ENCODE measurements around the gene CNTNAP4. TPM values are rescaled to one million over a fixed set of nuclear protein-coding genes. Genes with fewer than 3 reads are reported as not detected.

The CNTNAP4 gene
- total and polyA plus RNA-seq, 2 of the 8 experiments (the other 6 are each of a cell fraction or from before 2014, with no cell fraction given), result not detected

DNA sequence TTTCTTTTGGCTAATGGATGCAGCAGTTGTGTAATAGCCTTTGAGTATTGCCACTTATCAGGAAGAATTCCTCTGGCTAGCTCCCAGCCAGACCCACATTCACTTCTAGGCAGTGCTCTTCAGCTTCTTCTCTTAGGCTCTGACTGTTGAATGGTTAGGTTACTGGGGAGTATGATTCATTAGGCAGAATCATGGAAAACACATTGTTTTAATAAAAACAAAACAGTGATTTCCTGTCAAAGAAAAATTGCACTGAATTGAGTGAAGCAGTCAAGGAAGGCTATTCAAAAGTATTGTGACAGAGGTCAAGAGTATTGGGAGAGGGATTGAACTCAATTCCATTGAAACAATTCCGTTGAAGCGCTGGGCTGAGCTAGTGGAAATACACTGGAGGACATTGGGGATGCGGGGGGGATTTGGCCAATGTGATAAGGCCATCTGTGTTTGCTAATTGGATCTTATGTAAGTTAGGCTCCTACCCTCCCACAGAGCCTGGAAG is 68.0 kb downstream of the CNTNAP4 start:
- WGBS, 2 experiments (ENCODE audit: extremely low coverage in 1 of 2, insufficient coverage in 1 of 2, insufficient read length in 1 of 2, insufficient replicate concordance in 2 of 2, low coverage in 1 of 2, low lambda C conversion rate in 2 of 2, missing lambda C conversion rate in 1 of 2), result 71% methylated on average over 3 of the region's 3 CpGs; no CpG with 5 or more reads in 1 of the 2 experiments
- no peak overlapping the region for H3K4me2 ChIP-seq (ENCODE audit: insufficient read depth in 1 of 2, low read depth in 2 of 2, low read length in 2 of 2)
- no peak overlapping the region for H3K4me3 ChIP-seq (ENCODE audit: extremely low read depth in 1 of 4, insufficient read depth in 2 of 4, low read depth in 3 of 4, low read length in 4 of 4)
- no peak overlapping the region for H2BK12ac ChIP-seq (ENCODE audit: low read depth, low read length)
- no peak overlapping the region for H4K8ac ChIP-seq (ENCODE audit: extremely low read depth, insufficient read depth, low read length)
- H3K23ac ChIP-seq (ENCODE audit: insufficient read length), result no peak overlapping the region
- TF ChIP-seq NANOG (IDR thresholded peaks at IDR 0.05; ENCODE audit: insufficient read depth, low read depth, low read length, poor library complexity, severe bottlenecking) (no peak), HDAC6 (IDR thresholded peaks at IDR 0.05; ENCODE audit: low read depth, low read length) (no peak), RNF2 (IDR thresholded peaks at IDR 0.05; ENCODE audit: borderline replicate concordance, low read depth, low read length, missing control alignments, poor library complexity, severe bottlenecking) (no peak), FOSL1 (IDR thresholded peaks at IDR 0.05; ENCODE audit: insufficient read depth, low read depth, low read length) (no peak), BRCA1 (IDR thresholded peaks at IDR 0.05; ENCODE audit: low read depth, low read length) (no peak), POU5F1 (IDR thresholded peaks at IDR 0.05; ENCODE audit: low read depth, low read length) (no peak), SRF (IDR thresholded peaks at IDR 0.05; ENCODE audit: low read depth, low read length) (no peak), NRF1 (IDR thresholded peaks at IDR 0.05; ENCODE audit: low read depth, low read length) (no peak), CHD2 (IDR thresholded peaks at IDR 0.05; ENCODE audit: low read length) (no peak), MAX (IDR thresholded peaks at IDR 0.05) (no peak)
- H3K27ac ChIP-seq (ENCODE audit: low read depth, low read length), result no peak overlapping the region
- H4K5ac ChIP-seq (ENCODE audit: insufficient read length, low read depth, low read length), result no peak overlapping the region
- DNase-seq (ENCODE audit: low read depth in 1 of 2, low spot score in 2 of 2), result no peak
- no peak overlapping the region for H2BK120ac ChIP-seq (replicated peaks; ENCODE audit: low read depth, low read length)
- no peaks in the 10 kb centered on the region for H3K79me1 ChIP-seq (ENCODE audit: low read depth, low read length)
- no peak overlapping the region for H3K56ac ChIP-seq (replicated peaks; ENCODE audit: insufficient read length, low read depth, low read length)
- no peaks in the 10 kb centered on the region for H3K27me3 ChIP-seq (replicated peaks in 1 of 4; ENCODE audit: control insufficient read depth in 3 of 4, extremely low read depth in 1 of 4, insufficient read depth in 3 of 4, low read length in 3 of 4)
- H3K4ac ChIP-seq (replicated peaks; ENCODE audit: insufficient read length, low read depth, low read length), result no peak overlapping the region
- no peak overlapping the region for H2AK5ac ChIP-seq (ENCODE audit: low read depth, low read length)
- H3K79me2 ChIP-seq (ENCODE audit: control insufficient read depth in 1 of 2, insufficient read depth in 2 of 2, low read length in 2 of 2), result no peaks in the 10 kb centered on the region
- H3K4me1 ChIP-seq (replicated peaks in 1 of 4; ENCODE audit: control insufficient read depth in 3 of 4, insufficient read depth in 4 of 4, low read length in 3 of 4), result 0 out of 7 replicates have a peak, but pooled peaks cover 0 to 1% (median 0%) of the 10 kb centered on the region in 4 experiments
- no peak overlapping the region for H4K91ac ChIP-seq (replicated peaks; ENCODE audit: insufficient read length, low read length)
- peaks cover 1% of the 10 kb centered on the region; the same call in 1 of the 2 replicates for H3K23me2 ChIP-seq (ENCODE audit: low read depth, low read length)
- ChIA-PET CTCF (ENCODE audit: partially characterized antibody) (interaction anchor here (1.2 kb wide), 1 partner anchor 308 kb away, joined by 3 read pairs; no protein-coding TSS in a partner anchor), POLR2A (ENCODE audit: partially characterized antibody) (no interaction called here)
- no peaks in the 10 kb centered on the region for H4K20me1 ChIP-seq (replicated peaks in 1 of 2; ENCODE audit: control insufficient read depth in 1 of 2, insufficient read depth in 2 of 2, low read length in 2 of 2)
- no peak overlapping the region for H2BK5ac ChIP-seq (ENCODE audit: low read depth, low read length)
- no peaks in the 10 kb centered on the region for H3K36me3 ChIP-seq (ENCODE audit: control insufficient read depth in 2 of 4, insufficient read depth in 4 of 4, low read length in 3 of 4)
- H2AFZ ChIP-seq (ENCODE audit: low read length), result no peak overlapping the region
- no peak overlapping the region for H3K9ac ChIP-seq (replicated peaks in 1 of 4; ENCODE audit: extremely low read depth in 1 of 4, low read depth in 3 of 4, low read length in 3 of 4)
- H3K18ac ChIP-seq (ENCODE audit: extremely low read depth, low read length), result no peak overlapping the region
- FAIRE-seq, result no peak
- H3K14ac ChIP-seq (ENCODE audit: insufficient read length), result no peak overlapping the region
- no peak overlapping the region for H2BK15ac ChIP-seq (ENCODE audit: low read length)
- H3K9me3 ChIP-seq (ENCODE audit: insufficient read depth in 2 of 2, low read depth in 1 of 2, low read length in 1 of 2), result no peaks in the 10 kb centered on the region
- no peak overlapping the region for H2BK20ac ChIP-seq (ENCODE audit: low read length)
